ENCODE results near the gene RIMOC1.

The RIMOC1 gene

GRCh38 chr5:41903892-41904799 lies at the start of gene RIMOC1:
Gene RIMOC1, plus strand, starts transcription at chr5:41904344. Its CDS starts 24 bp downstream, at chr5:41904368.
- peak within 1 kb of the TSS; percentile 90 for H3K4me3 ChIP-seq (ENCODE audit: low read length)
- peak; percentile 99 for DNase-seq (ENCODE audit: low read depth)
- TF ChIP-seq CTCF (conservative IDR thresholded peaks at IDR 0.05; ENCODE audit: low read depth, low read length), result no peak

GRCh38 chr5:41856644-41857491 lies 47.3 kb upstream of the RIMOC1 start:
- TF ChIP-seq CTCF (conservative IDR thresholded peaks at IDR 0.05; ENCODE audit: low read depth, low read length), result peak; percentile 72
- no peak for DNase-seq (ENCODE audit: low read depth)
- H3K4me3 ChIP-seq (ENCODE audit: low read length), result no peak overlapping the region

GRCh38 chr5:41857989-41858388 lies 46.2 kb upstream of the RIMOC1 start:
- no peak overlapping the region for H3K4me3 ChIP-seq (ENCODE audit: low read length)
- no peak for TF ChIP-seq CTCF (conservative IDR thresholded peaks at IDR 0.05; ENCODE audit: low read depth, low read length)
- no peak for DNase-seq (ENCODE audit: low read depth)

GRCh38 chr5:41858890-41859289 lies 45.3 kb upstream of the RIMOC1 start:
- TF ChIP-seq CTCF (conservative IDR thresholded peaks at IDR 0.05; ENCODE audit: low read depth, low read length), result no peak
- DNase-seq (ENCODE audit: low read depth), result no peak
- H3K4me3 ChIP-seq (ENCODE audit: low read length), result no peak overlapping the region

- no peak for DNase-seq (ENCODE audit: low read depth)
- no peak for TF ChIP-seq CTCF (conservative IDR thresholded peaks at IDR 0.05; ENCODE audit: low read depth, low read length)
- H3K4me3 ChIP-seq (ENCODE audit: low read length), result no peak overlapping the region
These were observed 40.2 kb upstream of the RIMOC1 start for GRCh38 chr5:41863871-41864486.

- H3K4me3 ChIP-seq (ENCODE audit: low read length), result peak overlapping the region; percentile 61
- no peak for TF ChIP-seq CTCF (conservative IDR thresholded peaks at IDR 0.05; ENCODE audit: low read depth, low read length)
- DNase-seq (ENCODE audit: low read depth), result no peak
These were observed 34.9 kb upstream of the RIMOC1 start for GRCh38 chr5:41869151-41869723.
